H1 (cell line): Measurements from ENCODE around the gene CWC15. TPM values are rescaled to one million over a fixed set of nuclear protein-coding genes. Genes with fewer than 3 reads are reported as not detected.

Experiments
- FOSL1 ChIP-seq: IDR thresholded peaks from 2 replicates; pipeline ENCODE4 v1.6.1; 2011; ENCODE audit warnings: mild to moderate bottlenecking, low read depth, low read length, moderate library complexity; ENCODE audit not compliant: insufficient read depth
- KDM1A ChIP-seq: fragments of 200-600, 300-600 bp; sonication (generic); IDR thresholded peaks from 2 replicates; pipeline ENCODE4 v1.7.1; 2016; ENCODE audit warnings: mild to moderate bottlenecking, low read length, borderline replicate concordance
- KDM4A ChIP-seq: IDR thresholded peaks from one replicate; pipeline ENCODE4 v1.7.1; 2012; ENCODE audit warnings: low read depth, mild to moderate bottlenecking, moderate library complexity, low read length, inconsistent platforms; ENCODE audit not compliant: severe bottlenecking
- POU5F1 ChIP-seq: IDR thresholded peaks from 2 replicates; pipeline ENCODE4 v1.6.1; 2011; ENCODE audit warnings: low read depth, mild to moderate bottlenecking, low read length, moderate library complexity
- RBBP5 ChIP-seq: IDR thresholded peaks from 2 replicates; pipeline ENCODE4 v1.7.1; 2012; ENCODE audit warnings: low read depth, mild to moderate bottlenecking, inconsistent platforms, low read length, moderate library complexity, borderline replicate concordance
- YY1 ChIP-seq: IDR thresholded peaks from 2 replicates; pipeline ENCODE4 v1.6.1; 2011; ENCODE audit warnings: low read depth, mild to moderate bottlenecking, low read length
- polyA plus RNA-seq, 7 experiments: library from polyadenylated mRNA; depleted of rRNA in 3 of 7; stranded (reverse) in 5 of 7; unstranded in 2 of 7; fragments of >200 nt in 5 of 7; fragments of 200-250 nt in 2 of 7; gene quantifications; 1 replicate in 5 of 7; 2 replicates in 1 of 7; 4 replicates in 1 of 7; pipeline versions ENCODE4 v1.2.1 to v1.2.3, GENCODE V29; 2011 to 2013; ENCODE audit warnings: missing spikeins in 2 of 7, mixed read lengths in 2 of 7
- total RNA-seq: library from RNA; stranded (reverse); fragmentation: NEBNext Ultra II Directional; extraction: Animal tissue kit (Norgen Biotek cat#: 25700); gene quantifications from 2 replicates; pipeline ENCODE4 v1.2.1, GENCODE V29; 2021

CWC15 gene
- total and polyA plus RNA-seq, 2 of the 8 experiments (the other 6 are each of a cell fraction or from before 2014, with no cell fraction given), result 15.7 to 59.4 TPM

GRCh38 chr11:94997437-94997836, 24.1 kb upstream of the CWC15 start (continued):
- TF ChIP-seq POU5F1 (no peak), RBBP5 (no peak), KDM4A (no peak), KDM1A (no peak), FOSL1 (no peak), YY1 (no peak)
